OCI-LY7 (cell line): ENCODE data around the gene GRID2IP. TPM values are rescaled to one million over a fixed set of nuclear protein-coding genes. Genes with fewer than 3 reads are reported as not detected.
A peak's percentile ranks its signal among the peaks of the same experiment; 100 is the strongest.

ENCODE experiments used
- BruUV-seq: library from RNA; stranded (reverse); fragments of 400-500 nt; replicated peaks from 2 replicates; lab custom pipeline; 2021; lab: Mats Ljungman, UMichigan
- CTCF ChIA-PET: fragments of 300-600 bp; sonication (Branson Sonifier 250); formaldehyde crosslinking; loops from one replicate; lab custom pipeline; 2022; ENCODE audit warnings: antibody characterized with exemption; ENCODE audit not compliant: unreplicated experiment; lab: Charles Lee
- POLR2A ChIA-PET: fragments of 300-600 bp; sonication (Branson Sonifier 250); formaldehyde crosslinking; loops from one replicate; lab custom pipeline; 2022; ENCODE audit warnings: antibody characterized with exemption; lab: Charles Lee
- DNase-seq: peaks from one replicate; pipeline ENCODE4 v3.0.0-alpha.2; 2015; ENCODE audit warnings: low spot score
- H2AFZ ChIP-seq: fragments of 200-600 bp; sonication (generic), shearing (Covaris generic); 2 replicates; pipeline ENCODE4 v1.6.1; 2014; ENCODE audit warnings: mild to moderate bottlenecking, antibody characterized with exemption, low read length, moderate library complexity
- H3K27ac ChIP-seq: fragments of 200-600 bp; sonication (generic); 2 replicates; pipeline ENCODE4 v1.5.1; 2014; ENCODE audit warnings: mixed run types, low read depth, mild to moderate bottlenecking, moderate library complexity, low read length, inconsistent platforms; ENCODE audit not compliant: poor library complexity, severe bottlenecking
- H3K36me3 ChIP-seq: fragments of 200-600 bp; sonication (generic); 2 replicates; pipeline ENCODE4 v1.6.1; 2014; ENCODE audit warnings: mild to moderate bottlenecking, antibody characterized with exemption, low read length, moderate library complexity, mixed read lengths; ENCODE audit not compliant: insufficient read depth
- H3K4me1 ChIP-seq: fragments of 200-600 bp; sonication (generic); 2 replicates; pipeline ENCODE4 v1.5.1; 2014; ENCODE audit warnings: mild to moderate bottlenecking, low read length; ENCODE audit not compliant: insufficient read depth, poor library complexity, severe bottlenecking
- H3K4me2 ChIP-seq: fragments of 200-600 bp; sonication (generic); 2 replicates; pipeline ENCODE4 v1.6.1; 2014; ENCODE audit warnings: mild to moderate bottlenecking, low read length
- H3K4me3 ChIP-seq: fragments of 200-600 bp; sonication (generic); 2 replicates; pipeline ENCODE4 v1.5.1; 2014; ENCODE audit warnings: mild to moderate bottlenecking, low read depth, low read length; ENCODE audit not compliant: poor library complexity, severe bottlenecking
- H3K79me2 ChIP-seq: fragments of 200-600 bp; sonication (generic); 2 replicates; pipeline ENCODE4 v1.6.1; 2016; ENCODE audit warnings: low read depth, mild to moderate bottlenecking, low read length, moderate library complexity, mixed read lengths; ENCODE audit not compliant: insufficient read depth
- H3K9me2 ChIP-seq: fragments of 200-600 bp; sonication (generic); 2 replicates; pipeline ENCODE4 v1.6.1; 2016; ENCODE audit warnings: mild to moderate bottlenecking, low read length, mixed read lengths; ENCODE audit not compliant: insufficient read depth
- H3K9me3 ChIP-seq: fragments of 200-600 bp; sonication (generic); 2 replicates; pipeline ENCODE4 v1.6.1; 2014; ENCODE audit warnings: mild to moderate bottlenecking, mixed run types, low read length, mixed read lengths
- H4K20me1 ChIP-seq: fragments of 200-600 bp; sonication (generic); 2 replicates; pipeline ENCODE4 v1.6.1; 2014; ENCODE audit warnings: mild to moderate bottlenecking, antibody characterized with exemption, low read length, moderate library complexity, mixed read lengths; ENCODE audit not compliant: insufficient read depth
- CTCF ChIP-seq: fragments of 200-600 bp; sonication (generic); conservative IDR thresholded peaks from 2 replicates; pipeline ENCODE4 v1.5.1; 2014; ENCODE audit warnings: mild to moderate bottlenecking, antibody characterized with exemption, low read length, moderate library complexity, mixed read lengths
- EZH2phosphoT487 ChIP-seq: fragments of 200-600 bp; sonication (generic); IDR thresholded peaks from 2 replicates; pipeline ENCODE4 v1.6.1; 2018; ENCODE audit warnings: low read depth, borderline replicate concordance, mild to moderate bottlenecking, mixed run types, antibody characterized with exemption, low read length, moderate library complexity, mixed read lengths
- intact Hi-C: fragments of 100-400 bp; cut with micrococcal nuclease; formaldehyde crosslinking; loops from one replicate; pipeline ENCODE4 v1.10.0; 2022; ENCODE audit not compliant: unreplicated experiment
- total RNA-seq, 2 experiments: library from RNA; depleted of rRNA in 1 of 2; stranded (reverse); fragments of >200 nt in 1 of 2; shearing (Covaris generic) in 1 of 2; gene quantifications; 2 replicates each; pipeline ENCODE4 v1.2.3, GENCODE V29; 2014 to 2022

Gene GRID2IP
- total RNA-seq, 2 experiments from 2014 or later = 0.16 to 0.32 TPM

DNA sequence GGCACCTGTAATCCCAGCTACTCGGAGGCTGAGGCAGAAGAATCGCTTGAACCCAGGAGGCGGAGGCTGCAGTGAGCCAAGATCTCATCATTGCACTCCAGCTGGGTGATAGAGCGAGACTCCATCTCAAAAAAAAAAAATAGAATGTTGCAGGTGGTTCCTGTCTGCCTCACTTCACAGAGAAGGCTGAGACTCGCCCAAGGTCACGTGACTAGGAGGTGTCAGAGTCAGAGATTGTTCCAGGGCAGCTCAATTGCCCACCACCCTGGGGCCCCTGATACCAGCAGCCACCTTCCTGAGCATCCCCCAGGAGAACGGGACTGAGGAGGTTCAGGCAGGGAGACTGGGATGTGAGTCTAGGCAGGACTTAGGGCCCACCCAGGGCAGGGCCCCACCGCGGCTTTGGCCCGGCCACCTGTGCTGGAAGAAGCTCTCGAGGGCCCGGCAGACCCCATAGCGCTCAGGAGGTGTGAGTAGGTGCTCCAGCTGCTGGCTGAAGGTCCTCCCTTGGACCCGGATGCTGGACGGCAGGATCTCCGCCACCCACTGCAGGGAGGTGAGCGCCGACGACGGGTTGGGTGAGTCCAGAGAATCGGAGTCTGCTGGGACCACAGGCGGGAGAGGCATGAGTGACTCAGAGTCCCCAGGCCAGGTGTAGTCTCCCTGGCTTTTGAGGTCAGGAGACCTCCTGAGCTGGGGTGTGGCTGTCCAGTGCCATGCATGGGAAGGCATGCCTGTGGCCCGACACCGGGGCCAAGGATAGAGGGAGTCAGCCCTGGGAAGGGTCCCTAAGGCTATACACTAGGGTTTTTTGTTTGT, 30.9 kb downstream of the GRID2IP start:
- Histone ChIP-seq H3K79me2 (no peaks in the 10 kb centered on the region), H4K20me1 (no peaks in the 10 kb centered on the region), H2AFZ (no peak overlapping the region), H3K9me2 (no peaks in the 10 kb centered on the region), H3K36me3 (no peaks in the 10 kb centered on the region), H3K4me3 (no peak overlapping the region), H3K27ac (no peak overlapping the region), H3K4me1 (peaks cover 15% of the 10 kb centered on the region), H3K9me3 (no peaks in the 10 kb centered on the region), H3K4me2 (0 out of 2 replicates have a peak overlapping the region, but pooled peaks have one; percentile 17)
- no TSS peak for BruUV-seq
- intact Hi-C loops = no loop called here
- peak; percentile 75 for DNase-seq
- ChIA-PET POLR2A (no interaction called here), CTCF (no interaction called here)
- no peak for TF ChIP-seq CTCF
- TF ChIP-seq EZH2phosphoT487 = no peak

DNA sequence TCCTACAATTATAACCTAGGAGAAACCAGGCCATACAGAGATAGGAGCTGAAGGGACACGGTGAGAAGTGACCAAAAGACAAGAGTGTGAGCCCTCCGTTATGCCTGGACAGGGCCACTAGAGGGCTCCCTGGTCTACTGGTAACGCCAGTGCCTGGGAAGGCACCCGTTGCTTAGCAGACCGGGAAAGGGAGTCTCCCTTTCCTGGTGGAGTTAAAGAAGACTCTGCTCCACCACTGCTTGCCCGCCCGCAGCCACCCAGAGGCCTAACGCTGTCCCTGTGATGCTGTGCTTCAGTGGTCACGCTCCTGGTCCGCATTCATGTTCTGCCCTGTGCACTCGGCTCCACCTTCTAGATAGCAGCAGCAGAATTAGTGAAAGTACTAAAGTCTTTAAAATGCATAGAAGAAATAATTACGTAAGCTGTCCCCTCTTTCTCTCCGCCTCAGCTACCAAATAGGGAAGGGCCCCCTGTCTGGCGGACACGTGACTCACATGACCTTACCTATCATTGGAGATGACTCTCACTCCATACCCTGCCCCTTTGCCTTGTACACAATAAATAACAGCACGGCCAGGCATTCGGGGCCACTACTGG, 34.8 kb downstream of the GRID2IP start:
- no peaks in the 10 kb centered on the region for H3K79me2 ChIP-seq
- peaks cover 15% of the 10 kb centered on the region for H3K4me1 ChIP-seq
- H2AFZ ChIP-seq = peak overlapping the region; percentile 43; the same call in 1 of the 2 replicates
- H3K9me3 ChIP-seq = no peaks in the 10 kb centered on the region
- no peaks in the 10 kb centered on the region for H3K9me2 ChIP-seq
- peak; percentile 78 for DNase-seq
- BruUV-seq = no TSS peak
- H3K27ac ChIP-seq = no peak overlapping the region
- TF ChIP-seq CTCF = peak; percentile 92
- TF ChIP-seq EZH2phosphoT487 = no peak
- peak overlapping the region; percentile 56 for H3K4me2 ChIP-seq
- peak overlapping the region; percentile 24 for H3K4me3 ChIP-seq
- ChIA-PET CTCF (interaction anchor here (0.6 to 0.9 kb wide), 2 partner anchors 38 to 213 kb away, joined by 3 to 4 read pairs; no protein-coding TSS in a partner anchor), POLR2A (interaction anchor here (0.6 to 1.2 kb wide), 2 partner anchors 11 to 23 kb away, joined by 3 to 4 read pairs; no protein-coding TSS in a partner anchor)
- no peaks in the 10 kb centered on the region for H3K36me3 ChIP-seq
- intact Hi-C loops = loop anchor here (1.0 kb wide), 2 partner anchors 121 to 341 kb away; partner anchors contain the start of gene ZNF316
- no peaks in the 10 kb centered on the region for H4K20me1 ChIP-seq
